PFSK-1 (cell line): ENCODE data around the gene TBPL1.

Experiments
- POLR2AphosphoS5 ChIP-seq: IDR thresholded peaks from 2 replicates; pipeline ENCODE4 v1.6.1; 2012; ENCODE audit warnings: low read depth, mild to moderate bottlenecking, control low read depth, low read length, moderate library complexity
- SIN3A ChIP-seq: IDR thresholded peaks from 2 replicates; pipeline ENCODE4 v1.6.1; 2012; ENCODE audit warnings: mild to moderate bottlenecking, low read length, moderate library complexity, borderline replicate concordance; ENCODE audit not compliant: insufficient read depth
- TAF1 ChIP-seq: IDR thresholded peaks from 2 replicates; pipeline ENCODE4 v1.6.1; 2012; ENCODE audit warnings: low read length, control low read depth, borderline replicate concordance; ENCODE audit not compliant: insufficient read depth
- TF ChIP-seq, protein P1 (sequence below), 2 experiments: IDR thresholded peaks; 2 replicates each; pipeline versions ENCODE4 v1.6.1 to v1.8.0; 2011 to 2012; ENCODE audit warnings: low read depth in 2 of 2, low read length in 2 of 2, control low read depth in 1 of 2, inconsistent platforms in 1 of 2, mild to moderate bottlenecking in 1 of 2, moderate library complexity in 1 of 2; ENCODE audit not compliant: insufficient read depth in 1 of 2

DNA sequence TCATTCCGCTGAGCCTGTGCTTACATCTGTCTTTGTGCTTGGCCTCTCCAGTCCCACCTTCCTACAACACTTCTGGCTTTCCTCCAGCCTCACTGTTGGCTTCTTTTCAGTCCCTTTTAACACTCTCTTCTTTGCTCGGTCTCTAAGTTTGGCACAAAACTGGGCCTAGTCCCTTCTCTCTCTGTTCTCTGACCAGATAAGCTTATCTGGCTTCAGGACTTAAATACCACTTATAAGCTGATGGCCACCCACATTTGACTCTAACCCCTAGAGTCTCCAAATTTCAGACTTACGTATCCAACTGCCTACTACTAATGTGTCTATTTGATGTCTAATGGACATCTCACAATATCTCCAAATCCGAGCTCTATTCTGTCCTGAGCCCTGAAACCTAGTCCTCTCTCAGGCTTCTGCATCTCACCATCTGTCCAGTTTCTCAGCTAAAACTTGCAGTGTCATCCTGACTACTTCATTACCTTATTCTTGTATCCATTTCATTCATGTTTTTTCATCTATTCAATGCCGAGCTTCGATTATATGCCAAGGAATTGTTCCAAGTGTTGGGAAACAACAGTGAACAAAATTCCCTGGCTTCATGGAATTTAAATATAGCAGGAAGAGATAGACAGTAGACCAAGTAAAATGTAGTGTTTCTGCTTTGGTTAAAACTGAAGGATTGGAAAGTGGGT is 40.1 kb downstream of the TBPL1 start:
- TF ChIP-seq, protein P1, sequence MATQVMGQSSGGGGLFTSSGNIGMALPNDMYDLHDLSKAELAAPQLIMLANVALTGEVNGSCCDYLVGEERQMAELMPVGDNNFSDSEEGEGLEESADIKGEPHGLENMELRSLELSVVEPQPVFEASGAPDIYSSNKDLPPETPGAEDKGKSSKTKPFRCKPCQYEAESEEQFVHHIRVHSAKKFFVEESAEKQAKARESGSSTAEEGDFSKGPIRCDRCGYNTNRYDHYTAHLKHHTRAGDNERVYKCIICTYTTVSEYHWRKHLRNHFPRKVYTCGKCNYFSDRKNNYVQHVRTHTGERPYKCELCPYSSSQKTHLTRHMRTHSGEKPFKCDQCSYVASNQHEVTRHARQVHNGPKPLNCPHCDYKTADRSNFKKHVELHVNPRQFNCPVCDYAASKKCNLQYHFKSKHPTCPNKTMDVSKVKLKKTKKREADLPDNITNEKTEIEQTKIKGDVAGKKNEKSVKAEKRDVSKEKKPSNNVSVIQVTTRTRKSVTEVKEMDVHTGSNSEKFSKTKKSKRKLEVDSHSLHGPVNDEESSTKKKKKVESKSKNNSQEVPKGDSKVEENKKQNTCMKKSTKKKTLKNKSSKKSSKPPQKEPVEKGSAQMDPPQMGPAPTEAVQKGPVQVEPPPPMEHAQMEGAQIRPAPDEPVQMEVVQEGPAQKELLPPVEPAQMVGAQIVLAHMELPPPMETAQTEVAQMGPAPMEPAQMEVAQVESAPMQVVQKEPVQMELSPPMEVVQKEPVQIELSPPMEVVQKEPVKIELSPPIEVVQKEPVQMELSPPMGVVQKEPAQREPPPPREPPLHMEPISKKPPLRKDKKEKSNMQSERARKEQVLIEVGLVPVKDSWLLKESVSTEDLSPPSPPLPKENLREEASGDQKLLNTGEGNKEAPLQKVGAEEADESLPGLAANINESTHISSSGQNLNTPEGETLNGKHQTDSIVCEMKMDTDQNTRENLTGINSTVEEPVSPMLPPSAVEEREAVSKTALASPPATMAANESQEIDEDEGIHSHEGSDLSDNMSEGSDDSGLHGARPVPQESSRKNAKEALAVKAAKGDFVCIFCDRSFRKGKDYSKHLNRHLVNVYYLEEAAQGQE (IDR thresholded peaks at IDR 0.05; ENCODE audit: insufficient read depth in 1 of 2, low read depth in 2 of 2, low read length in 2 of 2): no peak
- TF ChIP-seq SIN3A (no peak), TAF1 (no peak), POLR2AphosphoS5 (no peak)
